SKM-1 treated with dmso at 0.1 percent for 144 hours (cell line): ENCODE measurements around the gene LRRK1.

Experiments used
- DNase-seq: peaks from one replicate; lab custom pipeline; 2025; ENCODE audit not compliant: unreplicated experiment; lab: John Stamatoyannopoulos, UW

LRRK1 gene, protein sequence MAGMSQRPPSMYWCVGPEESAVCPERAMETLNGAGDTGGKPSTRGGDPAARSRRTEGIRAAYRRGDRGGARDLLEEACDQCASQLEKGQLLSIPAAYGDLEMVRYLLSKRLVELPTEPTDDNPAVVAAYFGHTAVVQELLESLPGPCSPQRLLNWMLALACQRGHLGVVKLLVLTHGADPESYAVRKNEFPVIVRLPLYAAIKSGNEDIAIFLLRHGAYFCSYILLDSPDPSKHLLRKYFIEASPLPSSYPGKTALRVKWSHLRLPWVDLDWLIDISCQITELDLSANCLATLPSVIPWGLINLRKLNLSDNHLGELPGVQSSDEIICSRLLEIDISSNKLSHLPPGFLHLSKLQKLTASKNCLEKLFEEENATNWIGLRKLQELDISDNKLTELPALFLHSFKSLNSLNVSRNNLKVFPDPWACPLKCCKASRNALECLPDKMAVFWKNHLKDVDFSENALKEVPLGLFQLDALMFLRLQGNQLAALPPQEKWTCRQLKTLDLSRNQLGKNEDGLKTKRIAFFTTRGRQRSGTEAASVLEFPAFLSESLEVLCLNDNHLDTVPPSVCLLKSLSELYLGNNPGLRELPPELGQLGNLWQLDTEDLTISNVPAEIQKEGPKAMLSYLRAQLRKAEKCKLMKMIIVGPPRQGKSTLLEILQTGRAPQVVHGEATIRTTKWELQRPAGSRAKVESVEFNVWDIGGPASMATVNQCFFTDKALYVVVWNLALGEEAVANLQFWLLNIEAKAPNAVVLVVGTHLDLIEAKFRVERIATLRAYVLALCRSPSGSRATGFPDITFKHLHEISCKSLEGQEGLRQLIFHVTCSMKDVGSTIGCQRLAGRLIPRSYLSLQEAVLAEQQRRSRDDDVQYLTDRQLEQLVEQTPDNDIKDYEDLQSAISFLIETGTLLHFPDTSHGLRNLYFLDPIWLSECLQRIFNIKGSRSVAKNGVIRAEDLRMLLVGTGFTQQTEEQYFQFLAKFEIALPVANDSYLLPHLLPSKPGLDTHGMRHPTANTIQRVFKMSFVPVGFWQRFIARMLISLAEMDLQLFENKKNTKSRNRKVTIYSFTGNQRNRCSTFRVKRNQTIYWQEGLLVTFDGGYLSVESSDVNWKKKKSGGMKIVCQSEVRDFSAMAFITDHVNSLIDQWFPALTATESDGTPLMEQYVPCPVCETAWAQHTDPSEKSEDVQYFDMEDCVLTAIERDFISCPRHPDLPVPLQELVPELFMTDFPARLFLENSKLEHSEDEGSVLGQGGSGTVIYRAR (N-terminal part only)

DNA sequence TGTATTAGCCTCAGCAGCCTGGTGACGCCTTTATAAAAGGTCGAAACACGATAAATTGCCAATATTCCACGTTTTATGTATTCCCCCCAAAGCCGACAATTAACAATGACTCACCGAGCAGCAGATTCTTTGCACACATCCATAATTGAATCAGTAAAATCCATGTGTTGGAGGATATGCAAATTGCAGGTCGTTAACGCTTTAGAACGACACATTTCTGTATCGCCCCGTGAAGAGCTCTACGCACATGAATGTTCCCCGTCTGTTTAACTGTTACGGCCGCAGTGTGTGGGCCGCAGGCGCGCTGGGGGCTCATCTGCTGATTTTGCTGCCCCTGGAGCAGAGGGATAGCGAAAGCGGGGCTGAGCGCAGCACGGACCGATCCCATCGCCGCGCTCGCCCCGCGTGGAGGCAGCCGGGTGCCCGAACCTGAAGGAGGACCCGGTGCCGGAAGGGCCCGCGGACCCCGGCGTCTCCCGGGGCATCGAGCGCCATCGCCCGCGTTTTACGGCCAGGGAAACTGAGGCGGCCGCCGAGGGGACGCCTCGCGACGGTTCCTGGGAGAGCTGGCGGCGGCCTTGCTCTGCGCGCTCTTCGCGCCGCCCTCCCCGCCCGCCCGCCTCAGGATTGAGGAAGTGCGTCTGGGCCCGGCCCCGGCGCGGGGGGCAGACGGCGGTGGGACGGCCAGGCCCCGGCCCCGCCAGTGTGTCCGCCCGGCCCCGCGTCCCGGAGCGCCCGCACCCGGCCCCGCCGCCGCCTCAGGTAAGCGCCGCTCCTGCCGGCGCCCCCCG lies at the start of gene LRRK1:
LRRK1 (plus strand) TSS at position 668 of the 791 bp plus-strand sequence. CDS start 5,276 bp downstream, outside the sequence.
- peak; percentile 49 for DNase-seq

DNA sequence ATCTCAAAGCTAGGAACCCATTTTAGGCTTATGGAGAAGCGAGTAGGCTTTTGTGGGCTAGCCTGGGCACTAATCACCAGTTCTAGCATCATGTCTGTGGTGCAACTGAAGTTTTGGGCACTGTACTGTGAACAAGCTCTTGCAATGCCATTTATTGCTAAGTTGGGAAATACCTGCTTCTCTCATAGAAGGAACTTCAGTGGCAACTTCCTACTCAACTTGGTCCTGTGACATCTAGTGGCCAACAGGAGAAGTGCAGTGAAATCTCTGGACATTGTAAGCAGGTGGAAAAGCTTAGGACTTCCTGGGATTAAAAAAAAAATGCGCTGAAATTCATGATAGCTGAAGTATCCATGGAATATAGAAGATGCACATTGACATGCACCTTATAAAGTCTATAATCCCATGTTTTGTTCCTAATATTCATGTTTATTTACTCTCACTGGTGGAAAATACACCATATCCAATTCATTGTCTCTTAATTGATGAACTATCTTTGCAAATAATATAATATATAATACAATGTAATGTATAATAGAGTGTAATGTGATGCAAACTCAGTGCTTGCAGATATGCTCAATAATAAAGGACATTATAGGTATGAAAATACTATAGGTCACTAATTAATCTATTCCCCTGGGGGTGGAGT lies 46.0 kb upstream of the LRRK1 start:
- peak; percentile 97 for DNase-seq

DNA sequence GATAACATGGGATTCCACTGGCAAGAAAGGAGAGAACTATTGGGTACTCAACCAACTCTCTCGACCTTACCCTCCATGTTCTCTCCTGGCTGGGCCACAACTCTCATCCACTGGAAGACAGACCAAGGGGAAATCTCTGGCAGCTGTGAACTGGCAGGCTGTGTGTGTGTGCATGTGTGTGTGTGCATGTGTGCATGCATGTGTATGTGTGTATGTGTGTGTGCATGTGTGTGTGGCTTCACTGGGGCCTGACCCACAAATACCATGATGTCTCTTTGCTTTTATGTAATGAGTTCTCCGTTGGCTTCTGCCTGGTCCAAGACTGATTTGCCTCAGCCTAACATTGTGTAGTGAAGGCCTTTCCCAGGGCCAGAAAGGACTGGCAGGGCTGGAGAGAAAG lies 43.7 kb upstream of the LRRK1 start:
- DNase-seq = no peak

DNA sequence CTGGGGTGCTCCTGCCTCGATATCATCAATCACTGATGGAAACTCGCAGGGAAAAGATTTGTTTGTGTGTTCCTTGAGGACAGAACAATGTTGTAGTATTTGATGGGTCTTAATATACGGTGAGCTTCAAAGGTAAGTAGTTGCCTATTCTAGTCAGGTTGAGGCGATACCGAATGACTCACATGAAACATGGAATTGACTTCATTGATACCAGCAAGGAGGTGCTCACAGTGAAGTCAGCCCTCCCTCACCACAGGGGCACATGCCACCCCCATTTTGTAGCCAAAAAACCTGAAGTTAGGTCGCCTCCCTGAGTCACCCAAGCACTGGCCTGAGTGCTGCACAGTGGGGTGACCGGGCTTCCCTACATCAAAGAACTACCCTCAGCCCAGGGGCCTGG lies 43.2 kb upstream of the LRRK1 start:
- no peak for DNase-seq

DNA sequence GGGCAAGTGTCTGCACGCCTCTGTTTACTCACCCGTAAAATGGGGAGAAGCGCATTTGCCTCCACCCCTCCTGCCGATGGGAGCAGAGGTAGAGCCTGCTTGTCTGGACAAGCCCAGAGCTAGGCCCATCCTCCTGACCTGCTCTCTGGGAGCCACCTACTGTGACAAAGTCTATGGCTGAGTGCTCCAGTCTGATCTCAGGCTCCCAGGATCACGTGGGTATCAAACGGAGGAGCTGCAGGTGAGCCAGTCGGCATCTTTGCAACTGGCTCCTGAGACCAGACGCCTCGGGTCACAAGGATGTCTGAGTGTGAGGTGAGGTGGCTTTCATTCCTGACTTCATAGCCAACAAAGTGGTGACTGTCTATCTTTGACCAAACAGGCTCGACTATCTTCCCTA lies 41.6 kb upstream of the LRRK1 start:
- no peak for DNase-seq

DNA sequence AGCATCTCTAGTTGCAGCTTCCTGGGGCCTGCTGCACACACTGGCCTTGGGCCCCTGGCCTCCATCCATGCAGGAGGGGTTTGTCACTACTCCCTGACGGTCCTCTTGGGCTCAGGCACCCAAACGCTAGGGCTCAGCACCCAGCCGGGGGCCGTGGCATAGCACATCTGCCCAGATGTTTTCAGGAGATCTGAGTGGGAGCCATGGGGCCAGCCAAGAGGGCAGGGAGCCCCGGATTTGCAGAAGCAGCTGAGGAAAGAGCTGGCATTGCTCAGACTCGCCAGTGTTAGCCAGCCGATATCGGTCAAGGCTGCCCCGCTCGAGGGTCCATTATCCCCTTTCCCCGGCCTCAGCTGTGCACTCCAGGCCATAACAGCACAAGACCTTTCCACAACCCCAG lies 41.0 kb upstream of the LRRK1 start:
- no peak for DNase-seq

DNA sequence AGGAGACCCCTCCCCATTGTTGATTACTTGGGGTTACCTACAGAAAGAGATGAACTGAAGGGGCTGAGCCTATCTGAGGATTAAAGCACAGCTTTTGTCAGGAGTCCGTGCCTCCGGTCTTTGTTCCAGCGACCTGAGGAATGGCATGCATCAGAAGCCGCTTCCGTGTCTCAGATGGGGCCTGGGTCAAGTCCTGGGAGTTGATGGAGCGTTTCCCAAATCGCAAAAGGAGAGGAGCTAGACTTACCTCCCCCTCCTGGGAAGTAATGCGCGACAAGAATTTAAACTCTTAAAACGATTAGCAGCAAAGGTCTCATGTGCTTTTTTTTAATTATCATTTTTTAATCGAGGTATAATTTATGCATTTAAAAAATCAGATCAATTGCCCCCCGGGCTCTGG lies 40.5 kb upstream of the LRRK1 start:
- DNase-seq = no peak

DNA sequence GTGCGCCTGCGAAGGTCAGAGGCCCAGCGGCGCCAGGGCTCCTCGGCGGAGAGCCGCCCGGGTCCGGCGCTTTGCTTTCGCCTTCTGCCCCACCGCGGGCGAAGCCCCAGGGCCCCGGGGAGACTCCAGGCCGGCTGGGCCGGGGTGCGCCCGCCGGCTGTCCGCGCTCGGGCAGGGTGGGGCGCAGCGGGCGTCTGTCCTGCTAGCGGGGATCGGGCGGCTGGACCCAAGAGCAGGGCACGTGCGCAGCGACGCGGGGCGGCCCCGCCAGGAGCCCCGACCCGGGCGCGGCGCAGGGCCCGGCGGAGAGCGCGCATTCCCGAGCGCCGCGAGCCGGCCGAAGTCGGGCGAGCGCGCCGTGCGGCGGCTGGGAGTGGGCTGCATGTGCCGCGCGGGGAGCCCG lies 40.1 kb upstream of the LRRK1 start:
- no peak for DNase-seq

DNA sequence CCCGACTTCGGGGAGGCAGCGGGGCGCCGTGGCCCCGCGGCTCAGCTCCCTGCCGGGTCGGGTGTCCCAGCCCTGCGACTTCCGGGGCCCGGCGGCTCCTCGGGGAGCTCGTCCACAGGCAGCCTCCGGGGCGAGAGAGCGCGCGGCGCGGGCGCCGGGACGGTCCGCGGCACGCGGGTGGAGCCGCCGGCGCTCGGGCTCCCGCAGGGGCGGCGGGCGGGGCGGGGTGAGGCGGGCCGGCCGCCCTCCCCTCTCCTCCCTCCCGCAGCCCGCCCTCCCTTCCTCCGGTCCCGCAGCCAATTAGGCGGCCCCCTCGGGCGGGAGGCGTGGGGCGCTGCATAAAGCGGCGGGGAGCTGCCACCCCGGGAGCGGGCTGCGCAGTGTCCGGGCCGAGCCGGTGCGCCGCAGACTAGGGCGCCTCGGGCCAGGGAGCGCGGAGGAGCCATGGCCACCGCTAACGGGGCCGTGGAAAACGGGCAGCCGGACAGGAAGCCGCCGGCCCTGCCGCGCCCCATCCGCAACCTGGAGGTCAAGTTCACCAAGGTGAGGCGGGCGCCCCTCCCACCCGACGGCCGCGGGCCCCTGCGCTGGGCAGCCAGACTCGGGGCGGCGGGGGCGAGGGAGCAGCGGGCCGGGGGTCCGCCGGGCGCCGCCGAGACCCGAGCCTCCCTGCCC lies 39.6 kb upstream of the LRRK1 start, which contains the start of gene ALDH1A3:
ALDH1A3 (plus strand) TSS at position 368 of the 675 bp plus-strand sequence; CDS start at position 445, 77 bp downstream.
- peak; percentile 13 for DNase-seq

DNA sequence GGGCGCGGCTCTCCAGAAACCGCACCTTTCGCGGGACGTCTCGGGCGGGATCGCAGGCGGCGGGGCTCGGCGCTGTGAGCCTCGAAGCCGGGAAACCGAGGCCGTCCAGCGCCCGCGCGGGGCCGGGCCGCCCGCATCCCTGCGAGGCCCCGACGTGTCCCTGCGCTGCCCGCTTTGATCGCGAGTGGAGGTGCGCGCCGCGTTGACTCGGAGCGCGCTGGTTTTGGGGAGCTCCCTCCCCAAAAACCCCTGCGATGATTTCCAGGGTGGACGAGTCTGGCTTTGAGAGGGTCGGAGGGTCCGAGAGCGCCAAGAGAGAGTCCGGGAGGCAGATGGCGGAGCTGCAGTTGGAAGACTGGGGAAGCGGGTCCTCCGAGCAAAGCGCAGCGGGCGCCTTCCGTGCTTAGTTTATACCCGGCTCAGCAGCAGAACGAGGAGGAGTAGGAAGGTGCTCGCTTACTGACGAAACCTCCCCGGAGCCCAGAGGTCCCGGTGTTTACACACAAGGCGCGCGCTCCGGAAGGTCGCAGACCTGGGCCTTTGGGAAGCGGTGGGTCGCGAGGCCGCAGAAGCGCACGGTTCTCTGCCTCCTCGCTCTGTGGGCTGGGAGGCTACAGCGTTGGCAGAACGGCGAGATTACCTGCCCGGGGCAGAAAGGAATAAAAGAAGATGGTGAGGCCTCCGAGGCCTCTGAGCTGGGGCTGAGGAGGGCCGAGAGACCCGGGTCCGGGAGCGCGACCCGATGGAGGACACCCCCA lies 38.8 kb upstream of the LRRK1 start:
- DNase-seq = no peak

DNA sequence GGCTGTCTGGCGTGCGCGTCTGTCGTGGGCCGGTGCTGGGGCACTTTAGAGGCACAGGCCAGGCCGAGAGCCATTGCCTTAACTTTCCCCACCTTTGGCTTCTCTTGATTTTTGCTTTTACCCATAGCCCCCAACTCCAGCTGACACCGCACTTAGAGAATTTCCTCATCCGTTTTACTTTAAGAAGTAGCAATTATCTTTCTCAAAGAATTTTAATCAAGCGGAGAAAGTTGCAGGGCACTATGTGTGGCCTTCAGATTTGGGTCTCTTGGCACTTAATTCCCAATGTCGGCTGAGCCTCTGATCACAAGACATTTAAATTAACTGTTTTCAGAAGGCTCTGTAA lies 38.3 kb upstream of the LRRK1 start:
- no peak for DNase-seq

DNA sequence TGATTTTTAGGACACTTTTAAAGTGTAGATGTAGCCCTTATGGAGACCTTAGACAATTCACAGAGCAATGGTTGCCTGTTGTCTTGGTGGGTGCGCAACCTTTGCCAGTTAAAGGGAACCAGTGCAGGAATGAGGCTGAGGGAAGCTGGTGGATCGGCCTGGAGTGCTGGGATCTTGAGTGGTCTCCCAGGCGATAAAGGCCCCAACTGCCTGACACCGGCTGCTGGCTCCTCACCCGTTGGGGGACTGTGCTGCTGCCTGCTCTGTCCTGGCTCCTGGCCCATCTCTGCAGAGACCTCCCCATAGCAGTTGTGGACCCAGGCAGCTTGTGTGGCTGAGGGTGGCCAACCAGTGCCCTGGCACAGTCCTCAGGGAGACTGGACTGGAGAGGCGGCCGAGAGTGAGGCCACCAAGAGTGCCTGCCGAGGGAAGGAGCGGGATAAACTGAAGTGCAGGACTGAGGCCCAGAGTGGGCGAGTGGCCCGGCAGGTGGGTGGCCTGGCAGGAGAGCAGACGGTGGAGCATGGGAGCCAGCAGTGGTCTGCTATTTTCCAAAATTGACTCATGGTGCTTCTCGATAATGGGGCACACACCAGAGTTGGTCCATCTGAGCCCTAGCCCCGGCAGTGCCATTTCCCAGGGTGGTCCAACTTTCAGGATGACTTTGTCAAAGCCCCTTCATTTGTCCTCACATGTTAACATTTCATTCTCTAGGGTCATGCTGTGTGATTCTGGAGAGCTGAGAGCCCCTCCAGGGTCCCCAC lies 37.4 kb upstream of the LRRK1 start:
- DNase-seq = no peak

DNA sequence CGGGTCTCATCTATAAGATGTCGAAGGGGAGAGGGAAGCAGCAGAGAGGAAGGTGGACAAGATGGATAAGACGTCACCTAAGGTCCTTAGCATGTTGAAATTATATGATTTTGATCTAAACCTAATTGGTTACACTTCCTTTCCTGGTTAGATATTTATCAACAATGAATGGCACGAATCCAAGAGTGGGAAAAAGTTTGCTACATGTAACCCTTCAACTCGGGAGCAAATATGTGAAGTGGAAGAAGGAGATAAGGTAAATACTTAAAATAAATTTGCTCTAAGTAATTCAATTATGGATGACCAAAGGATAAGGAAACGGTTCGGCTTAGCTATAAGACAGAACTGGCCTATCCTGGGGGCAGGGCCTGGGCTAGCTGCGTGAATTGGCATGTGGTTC lies 34.0 kb upstream of the LRRK1 start:
- DNase-seq = no peak

DNA sequence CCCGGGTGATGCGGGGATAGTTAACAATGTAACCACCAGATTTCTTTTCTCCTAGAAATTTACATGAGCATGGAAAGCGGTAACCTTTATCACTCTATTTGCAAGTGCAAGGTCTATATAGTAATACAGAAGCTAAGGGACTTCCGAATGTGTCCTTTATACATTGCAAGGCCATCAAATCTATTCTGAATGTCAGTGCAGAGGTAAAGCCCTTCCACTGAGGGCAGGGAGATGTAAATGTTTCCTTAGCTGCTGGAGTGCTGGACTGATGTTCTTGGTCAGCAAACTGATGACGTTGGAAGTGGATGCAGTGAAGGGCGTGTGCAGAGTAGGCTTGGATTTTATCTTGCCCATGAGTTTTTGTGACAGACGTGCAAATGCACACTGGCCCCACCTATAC lies 33.3 kb upstream of the LRRK1 start:
- DNase-seq = no peak

DNA sequence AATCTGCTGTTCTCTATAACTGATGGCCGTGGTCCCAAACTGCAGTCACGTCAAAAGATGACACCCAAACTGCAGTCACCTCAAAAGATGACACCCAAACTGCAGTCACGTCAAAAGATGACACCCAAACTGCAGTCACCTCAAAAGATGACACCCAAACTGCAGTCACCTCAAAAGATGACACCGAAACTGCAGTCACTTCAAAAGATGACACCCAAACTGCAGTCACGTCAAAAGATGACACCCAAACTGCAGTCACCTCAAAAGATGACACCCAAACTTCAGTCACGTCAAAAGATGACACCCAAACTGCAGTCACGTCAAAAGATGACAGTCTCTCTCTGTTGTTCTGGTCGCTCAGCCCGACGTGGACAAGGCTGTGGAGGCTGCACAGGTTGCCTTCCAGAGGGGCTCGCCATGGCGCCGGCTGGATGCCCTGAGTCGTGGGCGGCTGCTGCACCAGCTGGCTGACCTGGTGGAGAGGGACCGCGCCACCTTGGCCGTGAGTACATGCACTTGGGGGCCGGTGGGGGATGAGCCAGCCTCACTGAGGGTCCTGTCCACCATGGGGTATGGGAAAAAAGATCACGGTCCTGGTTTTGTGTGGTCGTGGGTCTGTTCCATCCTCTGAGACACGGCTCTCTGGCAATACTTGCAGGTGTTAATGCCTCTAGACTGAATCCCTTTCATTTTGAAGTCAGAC lies 31.8 kb upstream of the LRRK1 start:
- no peak for DNase-seq

DNA sequence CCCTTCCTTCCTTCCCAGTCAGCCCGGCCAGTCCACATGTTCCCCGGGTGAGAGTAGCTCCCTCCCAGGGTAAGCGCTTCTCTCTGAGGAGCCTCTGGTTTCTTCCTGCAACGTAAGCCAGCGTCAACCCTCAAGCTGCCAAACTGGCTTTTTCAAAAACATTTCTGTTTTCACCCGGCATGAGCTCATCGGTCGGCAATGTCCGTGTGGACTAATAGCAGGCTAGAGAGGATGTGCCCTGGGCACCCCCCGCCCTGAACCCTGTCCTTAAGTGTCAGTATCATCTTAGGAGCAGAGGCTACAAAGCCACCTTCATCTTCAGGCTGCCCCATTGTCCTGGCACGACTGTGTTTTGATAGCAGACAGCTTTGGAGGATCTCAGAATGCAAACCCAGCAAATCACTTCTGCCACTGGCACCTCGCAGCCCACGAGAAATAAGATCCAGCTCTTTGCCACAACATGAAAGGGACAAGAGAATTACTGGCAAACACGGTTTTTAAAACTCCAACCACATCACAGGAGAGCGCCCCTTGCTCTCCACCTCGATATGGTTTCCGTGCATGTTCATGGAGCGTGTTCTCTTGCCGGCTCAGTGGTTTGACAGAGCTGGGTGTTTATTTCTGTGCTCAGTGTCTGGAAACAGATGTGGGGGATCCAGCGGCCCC lies 29.6 kb upstream of the LRRK1 start:
- DNase-seq = no peak
